ENCODE measurements around the gene GIT1. TPM values are rescaled to one million over a fixed set of nuclear protein-coding genes. Genes with fewer than 3 reads are reported as not detected.

GIT1 gene
- total and polyA plus RNA-seq, 2 experiments from 2014 or later: 15.9 to 60.9 TPM

DNA sequence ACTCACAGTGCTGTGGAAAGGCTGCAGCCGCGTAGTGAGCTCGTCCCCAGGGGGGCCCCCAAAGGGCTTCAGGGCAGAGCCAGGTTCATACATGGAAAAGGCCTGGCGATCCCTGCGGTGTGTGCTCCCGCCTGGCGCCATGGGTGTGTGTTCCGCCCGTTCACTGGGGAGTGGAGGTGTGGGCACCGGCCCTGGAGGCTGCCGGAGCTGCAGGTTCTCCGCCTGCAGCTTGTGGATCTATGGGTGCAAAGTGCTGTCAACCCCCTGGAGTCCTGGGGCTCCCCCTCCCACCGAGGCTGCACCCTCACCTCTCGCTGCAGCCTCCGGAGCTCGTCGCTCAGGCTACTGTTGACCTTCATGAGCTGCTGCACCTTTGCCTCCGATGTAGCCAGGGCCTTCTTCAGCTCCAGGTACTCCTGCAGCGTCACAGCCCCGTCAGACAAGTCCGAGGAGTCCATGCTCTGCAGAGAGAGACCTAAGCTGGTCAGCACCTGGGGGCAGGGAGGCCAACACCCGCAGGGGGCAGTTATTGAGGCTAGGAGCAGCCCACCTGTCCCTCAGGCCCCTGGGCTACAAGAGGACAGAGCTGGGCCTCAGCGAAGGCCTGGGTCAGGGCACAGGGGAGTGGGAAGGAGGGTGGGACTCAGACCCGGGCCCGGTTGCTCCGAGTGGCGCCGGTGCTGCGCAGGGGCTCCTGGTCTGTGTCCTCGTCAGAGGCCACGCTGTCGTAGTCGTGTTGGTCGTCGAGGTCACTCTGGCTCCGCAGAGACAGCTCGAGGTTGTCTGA, 13.0 kb downstream of the GIT1 start:
- 0 out of 2 replicates have a peak, but pooled peaks cover 9% of the 10 kb centered on the region for H3K27me3 ChIP-seq (ENCODE audit: insufficient read depth)
- no peak for TF ChIP-seq EZH2 (IDR thresholded peaks at IDR 0.05; ENCODE audit: low read depth, unreplicated experiment)
- TF ChIP-seq, protein P1, sequence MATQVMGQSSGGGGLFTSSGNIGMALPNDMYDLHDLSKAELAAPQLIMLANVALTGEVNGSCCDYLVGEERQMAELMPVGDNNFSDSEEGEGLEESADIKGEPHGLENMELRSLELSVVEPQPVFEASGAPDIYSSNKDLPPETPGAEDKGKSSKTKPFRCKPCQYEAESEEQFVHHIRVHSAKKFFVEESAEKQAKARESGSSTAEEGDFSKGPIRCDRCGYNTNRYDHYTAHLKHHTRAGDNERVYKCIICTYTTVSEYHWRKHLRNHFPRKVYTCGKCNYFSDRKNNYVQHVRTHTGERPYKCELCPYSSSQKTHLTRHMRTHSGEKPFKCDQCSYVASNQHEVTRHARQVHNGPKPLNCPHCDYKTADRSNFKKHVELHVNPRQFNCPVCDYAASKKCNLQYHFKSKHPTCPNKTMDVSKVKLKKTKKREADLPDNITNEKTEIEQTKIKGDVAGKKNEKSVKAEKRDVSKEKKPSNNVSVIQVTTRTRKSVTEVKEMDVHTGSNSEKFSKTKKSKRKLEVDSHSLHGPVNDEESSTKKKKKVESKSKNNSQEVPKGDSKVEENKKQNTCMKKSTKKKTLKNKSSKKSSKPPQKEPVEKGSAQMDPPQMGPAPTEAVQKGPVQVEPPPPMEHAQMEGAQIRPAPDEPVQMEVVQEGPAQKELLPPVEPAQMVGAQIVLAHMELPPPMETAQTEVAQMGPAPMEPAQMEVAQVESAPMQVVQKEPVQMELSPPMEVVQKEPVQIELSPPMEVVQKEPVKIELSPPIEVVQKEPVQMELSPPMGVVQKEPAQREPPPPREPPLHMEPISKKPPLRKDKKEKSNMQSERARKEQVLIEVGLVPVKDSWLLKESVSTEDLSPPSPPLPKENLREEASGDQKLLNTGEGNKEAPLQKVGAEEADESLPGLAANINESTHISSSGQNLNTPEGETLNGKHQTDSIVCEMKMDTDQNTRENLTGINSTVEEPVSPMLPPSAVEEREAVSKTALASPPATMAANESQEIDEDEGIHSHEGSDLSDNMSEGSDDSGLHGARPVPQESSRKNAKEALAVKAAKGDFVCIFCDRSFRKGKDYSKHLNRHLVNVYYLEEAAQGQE (IDR thresholded peaks at IDR 0.05; ENCODE audit: unreplicated experiment): no peak
- TF ChIP-seq CREB1 (CRISPR knock-in tag; IDR thresholded peaks at IDR 0.05; ENCODE audit: low read depth): no peak
- TF ChIP-seq POLR2AphosphoS5 (IDR thresholded peaks at IDR 0.05; ENCODE audit: low read depth): no peak
- TF ChIP-seq, protein P2, sequence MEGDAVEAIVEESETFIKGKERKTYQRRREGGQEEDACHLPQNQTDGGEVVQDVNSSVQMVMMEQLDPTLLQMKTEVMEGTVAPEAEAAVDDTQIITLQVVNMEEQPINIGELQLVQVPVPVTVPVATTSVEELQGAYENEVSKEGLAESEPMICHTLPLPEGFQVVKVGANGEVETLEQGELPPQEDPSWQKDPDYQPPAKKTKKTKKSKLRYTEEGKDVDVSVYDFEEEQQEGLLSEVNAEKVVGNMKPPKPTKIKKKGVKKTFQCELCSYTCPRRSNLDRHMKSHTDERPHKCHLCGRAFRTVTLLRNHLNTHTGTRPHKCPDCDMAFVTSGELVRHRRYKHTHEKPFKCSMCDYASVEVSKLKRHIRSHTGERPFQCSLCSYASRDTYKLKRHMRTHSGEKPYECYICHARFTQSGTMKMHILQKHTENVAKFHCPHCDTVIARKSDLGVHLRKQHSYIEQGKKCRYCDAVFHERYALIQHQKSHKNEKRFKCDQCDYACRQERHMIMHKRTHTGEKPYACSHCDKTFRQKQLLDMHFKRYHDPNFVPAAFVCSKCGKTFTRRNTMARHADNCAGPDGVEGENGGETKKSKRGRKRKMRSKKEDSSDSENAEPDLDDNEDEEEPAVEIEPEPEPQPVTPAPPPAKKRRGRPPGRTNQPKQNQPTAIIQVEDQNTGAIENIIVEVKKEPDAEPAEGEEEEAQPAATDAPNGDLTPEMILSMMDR (conservative IDR thresholded peaks at IDR 0.05; ENCODE audit: low read depth in 2 of 2): no peak
- TF ChIP-seq ZNF331 (CRISPR knock-in tag; IDR thresholded peaks at IDR 0.05; ENCODE audit: low read depth): no peak
- no peak for TF ChIP-seq EZH2phosphoT487 (IDR thresholded peaks at IDR 0.05; ENCODE audit: unreplicated experiment)
- no peak for TF ChIP-seq JUNB (IDR thresholded peaks at IDR 0.05; ENCODE audit: unreplicated experiment)
- no peak for TF ChIP-seq NANOG (IDR thresholded peaks at IDR 0.05; ENCODE audit: borderline replicate concordance)
- TF ChIP-seq, protein P3, sequence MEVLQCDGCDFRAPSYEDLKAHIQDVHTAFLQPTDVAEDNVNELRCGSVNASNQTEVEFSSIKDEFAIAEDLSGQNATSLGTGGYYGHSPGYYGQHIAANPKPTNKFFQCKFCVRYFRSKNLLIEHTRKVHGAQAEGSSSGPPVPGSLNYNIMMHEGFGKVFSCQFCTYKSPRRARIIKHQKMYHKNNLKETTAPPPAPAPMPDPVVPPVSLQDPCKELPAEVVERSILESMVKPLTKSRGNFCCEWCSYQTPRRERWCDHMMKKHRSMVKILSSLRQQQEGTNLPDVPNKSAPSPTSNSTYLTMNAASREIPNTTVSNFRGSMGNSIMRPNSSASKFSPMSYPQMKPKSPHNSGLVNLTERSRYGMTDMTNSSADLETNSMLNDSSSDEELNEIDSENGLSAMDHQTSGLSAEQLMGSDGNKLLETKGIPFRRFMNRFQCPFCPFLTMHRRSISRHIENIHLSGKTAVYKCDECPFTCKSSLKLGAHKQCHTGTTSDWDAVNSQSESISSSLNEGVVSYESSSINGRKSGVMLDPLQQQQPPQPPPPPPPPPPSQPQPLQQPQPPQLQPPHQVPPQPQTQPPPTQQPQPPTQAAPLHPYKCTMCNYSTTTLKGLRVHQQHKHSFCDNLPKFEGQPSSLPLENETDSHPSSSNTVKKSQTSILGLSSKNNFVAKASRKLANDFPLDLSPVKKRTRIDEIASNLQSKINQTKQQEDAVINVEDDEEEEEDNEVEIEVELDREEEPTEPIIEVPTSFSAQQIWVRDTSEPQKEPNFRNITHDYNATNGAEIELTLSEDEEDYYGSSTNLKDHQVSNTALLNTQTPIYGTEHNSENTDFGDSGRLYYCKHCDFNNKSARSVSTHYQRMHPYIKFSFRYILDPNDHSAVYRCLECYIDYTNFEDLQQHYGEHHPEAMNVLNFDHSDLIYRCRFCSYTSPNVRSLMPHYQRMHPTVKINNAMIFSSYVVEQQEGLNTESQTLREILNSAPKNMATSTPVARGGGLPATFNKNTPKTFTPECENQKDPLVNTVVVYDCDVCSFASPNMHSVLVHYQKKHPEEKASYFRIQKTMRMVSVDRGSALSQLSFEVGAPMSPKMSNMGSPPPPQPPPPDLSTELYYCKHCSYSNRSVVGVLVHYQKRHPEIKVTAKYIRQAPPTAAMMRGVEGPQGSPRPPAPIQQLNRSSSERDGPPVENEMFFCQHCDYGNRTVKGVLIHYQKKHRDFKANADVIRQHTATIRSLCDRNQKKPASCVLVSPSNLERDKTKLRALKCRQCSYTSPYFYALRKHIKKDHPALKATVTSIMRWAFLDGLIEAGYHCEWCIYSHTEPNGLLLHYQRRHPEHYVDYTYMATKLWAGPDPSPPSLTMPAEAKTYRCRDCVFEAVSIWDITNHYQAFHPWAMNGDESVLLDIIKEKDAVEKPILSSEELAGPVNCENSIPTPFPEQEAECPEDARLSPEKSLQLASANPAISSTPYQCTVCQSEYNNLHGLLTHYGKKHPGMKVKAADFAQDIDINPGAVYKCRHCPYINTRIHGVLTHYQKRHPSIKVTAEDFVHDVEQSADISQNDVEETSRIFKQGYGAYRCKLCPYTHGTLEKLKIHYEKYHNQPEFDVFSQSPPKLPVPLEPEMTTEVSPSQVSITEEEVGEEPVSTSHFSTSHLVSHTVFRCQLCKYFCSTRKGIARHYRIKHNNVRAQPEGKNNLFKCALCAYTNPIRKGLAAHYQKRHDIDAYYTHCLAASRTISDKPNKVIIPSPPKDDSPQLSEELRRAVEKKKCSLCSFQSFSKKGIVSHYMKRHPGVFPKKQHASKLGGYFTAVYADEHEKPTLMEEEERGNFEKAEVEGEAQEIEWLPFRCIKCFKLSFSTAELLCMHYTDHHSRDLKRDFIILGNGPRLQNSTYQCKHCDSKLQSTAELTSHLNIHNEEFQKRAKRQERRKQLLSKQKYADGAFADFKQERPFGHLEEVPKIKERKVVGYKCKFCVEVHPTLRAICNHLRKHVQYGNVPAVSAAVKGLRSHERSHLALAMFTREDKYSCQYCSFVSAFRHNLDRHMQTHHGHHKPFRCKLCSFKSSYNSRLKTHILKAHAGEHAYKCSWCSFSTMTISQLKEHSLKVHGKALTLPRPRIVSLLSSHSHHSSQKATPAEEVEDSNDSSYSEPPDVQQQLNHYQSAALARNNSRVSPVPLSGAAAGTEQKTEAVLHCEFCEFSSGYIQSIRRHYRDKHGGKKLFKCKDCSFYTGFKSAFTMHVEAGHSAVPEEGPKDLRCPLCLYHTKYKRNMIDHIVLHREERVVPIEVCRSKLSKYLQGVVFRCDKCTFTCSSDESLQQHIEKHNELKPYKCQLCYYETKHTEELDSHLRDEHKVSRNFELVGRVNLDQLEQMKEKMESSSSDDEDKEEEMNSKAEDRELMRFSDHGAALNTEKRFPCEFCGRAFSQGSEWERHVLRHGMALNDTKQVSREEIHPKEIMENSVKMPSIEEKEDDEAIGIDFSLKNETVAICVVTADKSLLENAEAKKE (CRISPR knock-in tag; IDR thresholded peaks at IDR 0.05): no peak
- TF ChIP-seq STAT1 (IDR thresholded peaks at IDR 0.05; ENCODE audit: unreplicated experiment): no peak
- no peak for TF ChIP-seq ZNF114 (CRISPR knock-in tag; IDR thresholded peaks at IDR 0.05)
- TF ChIP-seq, protein P4, sequence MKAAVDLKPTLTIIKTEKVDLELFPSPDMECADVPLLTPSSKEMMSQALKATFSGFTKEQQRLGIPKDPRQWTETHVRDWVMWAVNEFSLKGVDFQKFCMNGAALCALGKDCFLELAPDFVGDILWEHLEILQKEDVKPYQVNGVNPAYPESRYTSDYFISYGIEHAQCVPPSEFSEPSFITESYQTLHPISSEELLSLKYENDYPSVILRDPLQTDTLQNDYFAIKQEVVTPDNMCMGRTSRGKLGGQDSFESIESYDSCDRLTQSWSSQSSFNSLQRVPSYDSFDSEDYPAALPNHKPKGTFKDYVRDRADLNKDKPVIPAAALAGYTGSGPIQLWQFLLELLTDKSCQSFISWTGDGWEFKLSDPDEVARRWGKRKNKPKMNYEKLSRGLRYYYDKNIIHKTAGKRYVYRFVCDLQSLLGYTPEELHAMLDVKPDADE (IDR thresholded peaks at IDR 0.05): no peak
- no peak overlapping the region for H3K4me2 ChIP-seq
- H3F3A ChIP-seq (replicated peaks; ENCODE audit: low read depth): 0 out of 2 replicates have a peak, but pooled peaks cover 16% of the 10 kb centered on the region
- H4K20me1 ChIP-seq (replicated peaks; ENCODE audit: insufficient read depth): peaks cover 4% of the 10 kb centered on the region; the same call in 1 of the 2 replicates
- H2AFZ ChIP-seq: no peak overlapping the region
- H3K27ac ChIP-seq (ENCODE audit: low read depth): no peak overlapping the region
- H3K4me1 ChIP-seq (ENCODE audit: insufficient read depth): peaks cover 4% of the 10 kb centered on the region; the same call in 1 of the 2 replicates
- peaks cover 13% of the 10 kb centered on the region; the same call in 2 of the 3 replicates for H3K4me1 Mint-ChIP-seq
- no peak overlapping the region for H3K4me3 Mint-ChIP-seq
- no peak for ATAC-seq
- no peak overlapping the region for H3K4me3 ChIP-seq
- peaks cover 9% of the 10 kb centered on the region for H3K27me3 Mint-ChIP-seq (ENCODE audit: insufficient read depth, low read depth, poor library complexity)
- no peaks in the 10 kb centered on the region for H3K9me2 ChIP-seq (ENCODE audit: insufficient read depth)
- H3K27ac Mint-ChIP-seq: no peak overlapping the region
- peaks cover 19% of the 10 kb centered on the region for H3K36me3 Mint-ChIP-seq (ENCODE audit: low read depth)
- no peaks in the 10 kb centered on the region for H3K79me2 ChIP-seq (replicated peaks; ENCODE audit: insufficient read depth)
- no peaks in the 10 kb centered on the region for H3K9me3 Mint-ChIP-seq
- no peaks in the 10 kb centered on the region; the same call in 1 of the 2 replicates for H3K36me3 ChIP-seq (ENCODE audit: insufficient read depth)
- no peak for DNase-seq (ENCODE audit: low spot score)

Data from GM23338 (cell line).